GM23338 (cell line): ENCODE data around the gene UCP3. TPM values are rescaled to one million over a fixed set of nuclear protein-coding genes. Genes with fewer than 3 reads are reported as not detected.

Source experiments
- ATAC-seq: fragments of 200-7000 bp; cut with Tn5 transposase; 3 replicates; pipeline ENCODE4 v1.9.1; 2020
- DNase-seq: peaks from one replicate; pipeline ENCODE4 v3.0.0-alpha.2; 2015; ENCODE audit warnings: low spot score
- H2AFZ ChIP-seq: fragments of 200-600 bp; sonication (generic); 2 replicates; pipeline ENCODE4 v1.8.0; 2016; ENCODE audit warnings: antibody characterized with exemption, mild to moderate bottlenecking, moderate library complexity
- H3F3A ChIP-seq: fragments of 200-600 bp; sonication (generic); replicated peaks from 2 replicates; pipeline ENCODE4 v1.8.0; 2017; ENCODE audit warnings: antibody characterized with exemption, mixed run types, low read depth
- H3K27ac ChIP-seq: fragments of 200-600 bp; sonication (generic); 2 replicates; pipeline ENCODE4 v1.6.1; 2016; ENCODE audit warnings: low read depth
- H3K27me3 ChIP-seq: fragments of 200-600 bp; sonication (generic); 2 replicates; pipeline ENCODE4 v1.8.0; 2016; ENCODE audit warnings: mild to moderate bottlenecking, mixed run types, moderate library complexity; ENCODE audit not compliant: insufficient read depth
- H3K36me3 ChIP-seq: fragments of 200-600 bp; sonication (generic); 2 replicates; pipeline ENCODE4 v1.8.0; 2016; ENCODE audit warnings: mild to moderate bottlenecking; ENCODE audit not compliant: insufficient read depth
- H3K4me1 ChIP-seq: fragments of 200-600 bp; sonication (generic); 2 replicates; pipeline ENCODE4 v1.8.0; 2016; ENCODE audit warnings: mild to moderate bottlenecking, moderate library complexity; ENCODE audit not compliant: insufficient read depth
- H3K4me2 ChIP-seq: fragments of 200-600 bp; sonication (generic); 2 replicates; pipeline ENCODE4 v1.7.1; 2017; ENCODE audit warnings: mixed run types
- H3K4me3 ChIP-seq: fragments of 200-600 bp; sonication (generic); 2 replicates; pipeline ENCODE4 v1.6.1; 2016; ENCODE audit warnings: mixed run types
- H3K79me2 ChIP-seq: fragments of 200-600 bp; sonication (generic); replicated peaks from 2 replicates; pipeline ENCODE4 v1.8.0; 2017; ENCODE audit warnings: mild to moderate bottlenecking; ENCODE audit not compliant: insufficient read depth
- H3K9me2 ChIP-seq: fragments of 200-600 bp; sonication (generic); 2 replicates; pipeline ENCODE4 v1.8.0; 2017; ENCODE audit not compliant: insufficient read depth
- H4K20me1 ChIP-seq: fragments of 200-600 bp; sonication (generic); replicated peaks from 2 replicates; pipeline ENCODE4 v1.8.0; 2017; ENCODE audit warnings: mild to moderate bottlenecking; ENCODE audit not compliant: insufficient read depth
- H3K27ac Mint-ChIP-seq: 2 replicates; pipeline ENCODE4 v1.8.0; 2020; ENCODE audit warnings: inconsistent platforms, mild to moderate bottlenecking, moderate library complexity, mixed read lengths
- H3K27me3 Mint-ChIP-seq: 3 replicates; pipeline ENCODE4 v1.8.0; 2022; ENCODE audit warnings: low read depth, mild to moderate bottlenecking, moderate library complexity, mixed read lengths, inconsistent platforms; ENCODE audit not compliant: insufficient read depth, poor library complexity
- H3K36me3 Mint-ChIP-seq: 3 replicates; pipeline ENCODE4 v1.8.0; 2021; ENCODE audit warnings: low read depth, mild to moderate bottlenecking, inconsistent platforms, moderate library complexity, mixed read lengths
- H3K4me1 Mint-ChIP-seq: 3 replicates; pipeline ENCODE4 v1.8.0; 2020; ENCODE audit warnings: mild to moderate bottlenecking, inconsistent platforms, mixed read lengths
- H3K4me3 Mint-ChIP-seq: 3 replicates; pipeline ENCODE4 v1.8.0; 2021; ENCODE audit warnings: moderate library complexity, mild to moderate bottlenecking, inconsistent platforms, mixed read lengths
- H3K9me3 Mint-ChIP-seq: 3 replicates; pipeline ENCODE4 v1.8.0; 2020; ENCODE audit warnings: moderate library complexity, mild to moderate bottlenecking, inconsistent platforms, mixed read lengths
- CREB1 ChIP-seq: fragments of 250-450 bp; sonication (Bioruptor Pico); IDR thresholded peaks from 2 replicates; pipeline ENCODE4 v1.5.0; 2020; ENCODE audit warnings: low read depth, mild to moderate bottlenecking, moderate library complexity
- ETS1 ChIP-seq: IDR thresholded peaks from 2 replicates; pipeline ENCODE4 v1.6.1; 2016; ENCODE audit warnings: antibody characterized with exemption
- EZH2 ChIP-seq: fragments of 200-600 bp; sonication (generic); IDR thresholded peaks from one replicate; pipeline ENCODE4 v1.8.0; 2017; ENCODE audit warnings: antibody characterized with exemption, mild to moderate bottlenecking, low read depth; ENCODE audit not compliant: unreplicated experiment
- EZH2phosphoT487 ChIP-seq: fragments of 200-600 bp; sonication (generic); IDR thresholded peaks from one replicate; pipeline ENCODE4 v1.8.1; 2018; ENCODE audit warnings: antibody characterized with exemption; ENCODE audit not compliant: unreplicated experiment
- JUNB ChIP-seq: IDR thresholded peaks from one replicate; pipeline ENCODE4 v1.6.1; 2016; ENCODE audit warnings: antibody characterized with exemption; ENCODE audit not compliant: unreplicated experiment
- NANOG ChIP-seq: IDR thresholded peaks from 2 replicates; pipeline ENCODE4 v1.6.1; 2016; ENCODE audit warnings: antibody characterized with exemption, borderline replicate concordance
- POLR2AphosphoS5 ChIP-seq: IDR thresholded peaks from 2 replicates; pipeline ENCODE4 v1.6.1; 2016; ENCODE audit warnings: antibody characterized with exemption, low read depth
- REST ChIP-seq: IDR thresholded peaks from one replicate; pipeline ENCODE4 v1.6.1; 2018; ENCODE audit warnings: antibody characterized with exemption; ENCODE audit not compliant: unreplicated experiment
- STAT1 ChIP-seq: IDR thresholded peaks from one replicate; pipeline ENCODE4 v1.6.1; 2016; ENCODE audit warnings: antibody characterized with exemption; ENCODE audit not compliant: unreplicated experiment
- ZNF114 ChIP-seq: fragments of 250-450 bp; sonication (Bioruptor Pico); IDR thresholded peaks from 2 replicates; pipeline ENCODE4 v1.5.0; 2020; ENCODE audit warnings: mild to moderate bottlenecking, moderate library complexity
- ZNF331 ChIP-seq: fragments of 250-450 bp; sonication (Bioruptor Pico); IDR thresholded peaks from 2 replicates; pipeline ENCODE4 v1.5.0; 2020; ENCODE audit warnings: low read depth, mild to moderate bottlenecking, moderate library complexity
- polyA plus RNA-seq: library from polyadenylated mRNA; unstranded; fragments of >200 nt; fragmentation: Nextera tagmentation; extraction: Ambion mirVana; gene quantifications from 2 replicates; pipeline ENCODE4 v1.2.1, GENCODE V29; 2016
- total RNA-seq: library from RNA; depleted of rRNA; stranded (reverse); fragments of >200 nt; shearing (Covaris generic); gene quantifications from 2 replicates; pipeline ENCODE4 v1.2.3, GENCODE V29; 2014
- TF ChIP-seq, protein P1 (sequence below): fragments of 250-450 bp; sonication (Bioruptor Pico); IDR thresholded peaks from 2 replicates; pipeline ENCODE4 v1.5.0; 2020; ENCODE audit warnings: mild to moderate bottlenecking, moderate library complexity
- TF ChIP-seq, protein P2 (sequence below), 2 experiments: fragments of 200-600 bp in 1 of 2; sonication (generic) in 1 of 2; conservative IDR thresholded peaks; 2 replicates each; pipeline versions ENCODE4 v1.5.1 to v1.6.1; 2016 to 2017; ENCODE audit warnings: antibody characterized with exemption in 2 of 2, low read depth in 2 of 2, mild to moderate bottlenecking in 2 of 2, moderate library complexity in 1 of 2

The UCP3 gene
- total and polyA plus RNA-seq, 2 experiments from 2014 or later, result 0.21 to 0.40 TPM

GRCh38 chr11:73980001-73980961 is 28.6 kb downstream of the UCP3 start:
- H4K20me1 ChIP-seq, result peaks cover 13% of the 10 kb centered on the region
- no peaks in the 10 kb centered on the region; the same call in 1 of the 3 replicates for H3K9me3 Mint-ChIP-seq
- peak; percentile 7 for ATAC-seq
- H3K27ac Mint-ChIP-seq, result peak overlapping the region; percentile 77; the same call in 1 of the 2 replicates
- H2AFZ ChIP-seq, result no peak overlapping the region
- H3K4me3 Mint-ChIP-seq, result peak overlapping the region; percentile 94
- H3K4me3 ChIP-seq, result peak overlapping the region; percentile 98
- H3K27me3 Mint-ChIP-seq, result peaks cover 25% of the 10 kb centered on the region
- H3K4me1 Mint-ChIP-seq, result peaks cover 33% of the 10 kb centered on the region
- H3K4me2 ChIP-seq, result peak overlapping the region; percentile 100
- peak overlapping the region; percentile 74; the same call in 1 of the 2 replicates for H3K27ac ChIP-seq
- peaks cover 30% of the 10 kb centered on the region for H3K36me3 ChIP-seq
- H3K79me2 ChIP-seq, result peaks cover 14% of the 10 kb centered on the region
- H3F3A ChIP-seq, result peaks cover 5% of the 10 kb centered on the region; the same call in 1 of the 2 replicates
- peaks cover 32% of the 10 kb centered on the region for H3K4me1 ChIP-seq
- no peak for TF ChIP-seq STAT1
- TF ChIP-seq, protein P1, sequence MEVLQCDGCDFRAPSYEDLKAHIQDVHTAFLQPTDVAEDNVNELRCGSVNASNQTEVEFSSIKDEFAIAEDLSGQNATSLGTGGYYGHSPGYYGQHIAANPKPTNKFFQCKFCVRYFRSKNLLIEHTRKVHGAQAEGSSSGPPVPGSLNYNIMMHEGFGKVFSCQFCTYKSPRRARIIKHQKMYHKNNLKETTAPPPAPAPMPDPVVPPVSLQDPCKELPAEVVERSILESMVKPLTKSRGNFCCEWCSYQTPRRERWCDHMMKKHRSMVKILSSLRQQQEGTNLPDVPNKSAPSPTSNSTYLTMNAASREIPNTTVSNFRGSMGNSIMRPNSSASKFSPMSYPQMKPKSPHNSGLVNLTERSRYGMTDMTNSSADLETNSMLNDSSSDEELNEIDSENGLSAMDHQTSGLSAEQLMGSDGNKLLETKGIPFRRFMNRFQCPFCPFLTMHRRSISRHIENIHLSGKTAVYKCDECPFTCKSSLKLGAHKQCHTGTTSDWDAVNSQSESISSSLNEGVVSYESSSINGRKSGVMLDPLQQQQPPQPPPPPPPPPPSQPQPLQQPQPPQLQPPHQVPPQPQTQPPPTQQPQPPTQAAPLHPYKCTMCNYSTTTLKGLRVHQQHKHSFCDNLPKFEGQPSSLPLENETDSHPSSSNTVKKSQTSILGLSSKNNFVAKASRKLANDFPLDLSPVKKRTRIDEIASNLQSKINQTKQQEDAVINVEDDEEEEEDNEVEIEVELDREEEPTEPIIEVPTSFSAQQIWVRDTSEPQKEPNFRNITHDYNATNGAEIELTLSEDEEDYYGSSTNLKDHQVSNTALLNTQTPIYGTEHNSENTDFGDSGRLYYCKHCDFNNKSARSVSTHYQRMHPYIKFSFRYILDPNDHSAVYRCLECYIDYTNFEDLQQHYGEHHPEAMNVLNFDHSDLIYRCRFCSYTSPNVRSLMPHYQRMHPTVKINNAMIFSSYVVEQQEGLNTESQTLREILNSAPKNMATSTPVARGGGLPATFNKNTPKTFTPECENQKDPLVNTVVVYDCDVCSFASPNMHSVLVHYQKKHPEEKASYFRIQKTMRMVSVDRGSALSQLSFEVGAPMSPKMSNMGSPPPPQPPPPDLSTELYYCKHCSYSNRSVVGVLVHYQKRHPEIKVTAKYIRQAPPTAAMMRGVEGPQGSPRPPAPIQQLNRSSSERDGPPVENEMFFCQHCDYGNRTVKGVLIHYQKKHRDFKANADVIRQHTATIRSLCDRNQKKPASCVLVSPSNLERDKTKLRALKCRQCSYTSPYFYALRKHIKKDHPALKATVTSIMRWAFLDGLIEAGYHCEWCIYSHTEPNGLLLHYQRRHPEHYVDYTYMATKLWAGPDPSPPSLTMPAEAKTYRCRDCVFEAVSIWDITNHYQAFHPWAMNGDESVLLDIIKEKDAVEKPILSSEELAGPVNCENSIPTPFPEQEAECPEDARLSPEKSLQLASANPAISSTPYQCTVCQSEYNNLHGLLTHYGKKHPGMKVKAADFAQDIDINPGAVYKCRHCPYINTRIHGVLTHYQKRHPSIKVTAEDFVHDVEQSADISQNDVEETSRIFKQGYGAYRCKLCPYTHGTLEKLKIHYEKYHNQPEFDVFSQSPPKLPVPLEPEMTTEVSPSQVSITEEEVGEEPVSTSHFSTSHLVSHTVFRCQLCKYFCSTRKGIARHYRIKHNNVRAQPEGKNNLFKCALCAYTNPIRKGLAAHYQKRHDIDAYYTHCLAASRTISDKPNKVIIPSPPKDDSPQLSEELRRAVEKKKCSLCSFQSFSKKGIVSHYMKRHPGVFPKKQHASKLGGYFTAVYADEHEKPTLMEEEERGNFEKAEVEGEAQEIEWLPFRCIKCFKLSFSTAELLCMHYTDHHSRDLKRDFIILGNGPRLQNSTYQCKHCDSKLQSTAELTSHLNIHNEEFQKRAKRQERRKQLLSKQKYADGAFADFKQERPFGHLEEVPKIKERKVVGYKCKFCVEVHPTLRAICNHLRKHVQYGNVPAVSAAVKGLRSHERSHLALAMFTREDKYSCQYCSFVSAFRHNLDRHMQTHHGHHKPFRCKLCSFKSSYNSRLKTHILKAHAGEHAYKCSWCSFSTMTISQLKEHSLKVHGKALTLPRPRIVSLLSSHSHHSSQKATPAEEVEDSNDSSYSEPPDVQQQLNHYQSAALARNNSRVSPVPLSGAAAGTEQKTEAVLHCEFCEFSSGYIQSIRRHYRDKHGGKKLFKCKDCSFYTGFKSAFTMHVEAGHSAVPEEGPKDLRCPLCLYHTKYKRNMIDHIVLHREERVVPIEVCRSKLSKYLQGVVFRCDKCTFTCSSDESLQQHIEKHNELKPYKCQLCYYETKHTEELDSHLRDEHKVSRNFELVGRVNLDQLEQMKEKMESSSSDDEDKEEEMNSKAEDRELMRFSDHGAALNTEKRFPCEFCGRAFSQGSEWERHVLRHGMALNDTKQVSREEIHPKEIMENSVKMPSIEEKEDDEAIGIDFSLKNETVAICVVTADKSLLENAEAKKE, result no peak
- TF ChIP-seq NANOG, result no peak
- no peak for TF ChIP-seq JUNB
- TF ChIP-seq POLR2AphosphoS5, result no peak
- TF ChIP-seq ZNF114 (CRISPR knock-in tag), result no peak
- TF ChIP-seq, protein P2, sequence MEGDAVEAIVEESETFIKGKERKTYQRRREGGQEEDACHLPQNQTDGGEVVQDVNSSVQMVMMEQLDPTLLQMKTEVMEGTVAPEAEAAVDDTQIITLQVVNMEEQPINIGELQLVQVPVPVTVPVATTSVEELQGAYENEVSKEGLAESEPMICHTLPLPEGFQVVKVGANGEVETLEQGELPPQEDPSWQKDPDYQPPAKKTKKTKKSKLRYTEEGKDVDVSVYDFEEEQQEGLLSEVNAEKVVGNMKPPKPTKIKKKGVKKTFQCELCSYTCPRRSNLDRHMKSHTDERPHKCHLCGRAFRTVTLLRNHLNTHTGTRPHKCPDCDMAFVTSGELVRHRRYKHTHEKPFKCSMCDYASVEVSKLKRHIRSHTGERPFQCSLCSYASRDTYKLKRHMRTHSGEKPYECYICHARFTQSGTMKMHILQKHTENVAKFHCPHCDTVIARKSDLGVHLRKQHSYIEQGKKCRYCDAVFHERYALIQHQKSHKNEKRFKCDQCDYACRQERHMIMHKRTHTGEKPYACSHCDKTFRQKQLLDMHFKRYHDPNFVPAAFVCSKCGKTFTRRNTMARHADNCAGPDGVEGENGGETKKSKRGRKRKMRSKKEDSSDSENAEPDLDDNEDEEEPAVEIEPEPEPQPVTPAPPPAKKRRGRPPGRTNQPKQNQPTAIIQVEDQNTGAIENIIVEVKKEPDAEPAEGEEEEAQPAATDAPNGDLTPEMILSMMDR (conservative IDR thresholded peaks at IDR 0.05; ENCODE audit: low read depth in 2 of 2), result no peak
- no peak for TF ChIP-seq ZNF331
- no peak for TF ChIP-seq EZH2
- TF ChIP-seq ETS1, result no peak
- no peak for TF ChIP-seq REST
- TF ChIP-seq CREB1 (CRISPR knock-in tag), result no peak
- no peak for TF ChIP-seq EZH2phosphoT487
- no peaks in the 10 kb centered on the region for H3K9me2 ChIP-seq
- no peaks in the 10 kb centered on the region for H3K27me3 ChIP-seq
- peak; percentile 30 for DNase-seq
- H3K36me3 Mint-ChIP-seq, result peaks cover 67% of the 10 kb centered on the region
